Left ventricle myocardium inferior (tissue), 1 donor: ENCODE results near the gene KCNJ16. TPM values are rescaled to one million over a fixed set of nuclear protein-coding genes. Genes with fewer than 3 reads are reported as not detected.

ENCODE experiments used
- DNase-seq: peaks from one replicate; pipeline ENCODE4 v3.0.0-alpha.2; 2020
- H3K27ac ChIP-seq: fragments of 200-600 bp; replicated peaks from 2 replicates; pipeline ENCODE4 v1.8.0; 2021
- H3K27me3 ChIP-seq: fragments of 200-600 bp; 2 replicates; pipeline ENCODE4 v1.8.0; 2021; ENCODE audit warnings: low read depth
- H3K36me3 ChIP-seq: fragments of 200-600 bp; 2 replicates; pipeline ENCODE4 v1.8.0; 2021
- H3K4me1 ChIP-seq: fragments of 200-600 bp; 2 replicates; pipeline ENCODE4 v1.8.0; 2021
- H3K4me3 ChIP-seq: fragments of 200-600 bp; 2 replicates; pipeline ENCODE4 v1.8.0; 2021; ENCODE audit warnings: mild to moderate bottlenecking, moderate library complexity
- H3K9me3 ChIP-seq: fragments of 200-600 bp; replicated peaks from 2 replicates; pipeline ENCODE4 v1.8.0; 2021
- CTCF ChIP-seq: fragments of 200-600 bp; IDR thresholded peaks from 2 replicates; pipeline ENCODE4 v1.8.0; 2021; ENCODE audit warnings: antibody characterized with exemption, mild to moderate bottlenecking, borderline replicate concordance
- intact Hi-C: fragments of 100-400 bp; cut with micrococcal nuclease; formaldehyde crosslinking; loops from one replicate; pipeline ENCODE4 v1.11.0; 2022
- total RNA-seq: library from RNA; stranded (reverse); fragmentation: NEBNext Ultra II Directional; extraction: Animal tissue kit (Norgen Biotek cat#: 25700); gene quantifications from one replicate; pipeline ENCODE4 v1.2.1, GENCODE V29; 2021
- donor health status: DM: no; HTN: yes; CAD: no; lungs with severe emphysema.

KCNJ16 gene
- total RNA-seq, 1 donor from 2014 or later, result not detected

GRCh38 chr17:70139449-70139993 is 64.5 kb downstream of the KCNJ16 start:
- Histone ChIP-seq H3K27ac (no peak overlapping the region), H3K4me3 (no peak overlapping the region), H3K27me3 (no peaks in the 10 kb centered on the region), H3K9me3 (no peaks in the 10 kb centered on the region), H3K4me1 (peaks cover 22% of the 10 kb centered on the region), H3K36me3 (no peaks in the 10 kb centered on the region)
- TF ChIP-seq CTCF, result no peak
- no peak for DNase-seq
- intact Hi-C loops, result no loop called here

- H3K4me1 ChIP-seq, result no peaks in the 10 kb centered on the region
- intact Hi-C loops, result loop anchor here (10.0 kb wide), 2 partner anchors 540 to 570 kb away; no protein-coding TSS in a partner anchor
- no peaks in the 10 kb centered on the region for H3K36me3 ChIP-seq
- peak; percentile 77 for TF ChIP-seq CTCF
- no peaks in the 10 kb centered on the region for H3K9me3 ChIP-seq
- H3K27ac ChIP-seq, result no peak overlapping the region
- DNase-seq, result no peak
- H3K4me3 ChIP-seq, result no peak overlapping the region
- H3K27me3 ChIP-seq, result no peaks in the 10 kb centered on the region
Measured at GRCh38 chr17:70144260-70144846, 69.3 kb downstream of the KCNJ16 start.

GRCh38 chr17:70153210-70153609 is 78.2 kb downstream of the KCNJ16 start:
- no peaks in the 10 kb centered on the region for H3K9me3 ChIP-seq
- H3K27me3 ChIP-seq, result no peaks in the 10 kb centered on the region
- no peak for DNase-seq
- no peak overlapping the region for H3K27ac ChIP-seq
- intact Hi-C loops, result no loop called here
- no peak for TF ChIP-seq CTCF
- no peaks in the 10 kb centered on the region for H3K36me3 ChIP-seq
- no peak overlapping the region for H3K4me3 ChIP-seq
- no peaks in the 10 kb centered on the region for H3K4me1 ChIP-seq

GRCh38 chr17:70157151-70157550 is 82.1 kb downstream of the KCNJ16 start:
- H3K27ac ChIP-seq, result no peak overlapping the region
- no peak overlapping the region for H3K4me3 ChIP-seq
- no peaks in the 10 kb centered on the region for H3K36me3 ChIP-seq
- no peaks in the 10 kb centered on the region for H3K27me3 ChIP-seq
- intact Hi-C loops, result no loop called here
- no peaks in the 10 kb centered on the region for H3K4me1 ChIP-seq
- no peak for DNase-seq
- TF ChIP-seq CTCF, result no peak
- no peaks in the 10 kb centered on the region for H3K9me3 ChIP-seq

GRCh38 chr17:70158180-70158579 is 83.2 kb downstream of the KCNJ16 start:
- intact Hi-C loops, result no loop called here
- Histone ChIP-seq H3K27ac (no peak overlapping the region), H3K9me3 (no peaks in the 10 kb centered on the region), H3K4me1 (no peaks in the 10 kb centered on the region), H3K36me3 (no peaks in the 10 kb centered on the region), H3K4me3 (no peak overlapping the region), H3K27me3 (no peaks in the 10 kb centered on the region)
- DNase-seq, result no peak
- no peak for TF ChIP-seq CTCF
